SK-N-MC (cell line): ENCODE measurements around the gene DQX1.

Experiments used
- EZH2 ChIP-seq: fragments of 200-600 bp; sonication (generic); IDR thresholded peaks from one replicate; pipeline ENCODE4 v1.6.1; 2017; ENCODE audit warnings: antibody characterized with exemption
- POLR2AphosphoS5 ChIP-seq: IDR thresholded peaks from 2 replicates; pipeline ENCODE4 v1.6.1; 2012; ENCODE audit warnings: mild to moderate bottlenecking, low read depth, low read length, borderline replicate concordance

- TF ChIP-seq EZH2 (no peak), POLR2AphosphoS5 (no peak)
These were observed 23.8 kb downstream of the DQX1 start for GRCh38 chr2:74502147-74502719.
